Vagina (tissue), 2 donors: ENCODE results near the gene DCBLD2.

ENCODE experiments used
- POLR2A ChIP-seq, 2 donors: fragments of 450-650 bp; IDR thresholded peaks; one replicate each; pipeline ENCODE4 v1.6.1; 2017; ENCODE audit warnings: antibody characterized with exemption in 2 of 2, mild to moderate bottlenecking in 2 of 2, moderate library complexity in 2 of 2
- POLR2AphosphoS5 ChIP-seq, 2 donors: sonication (generic); formaldehyde crosslinking; IDR thresholded peaks; one replicate each; pipeline ENCODE4 v1.9.0; 2017; ENCODE audit warnings: antibody characterized with exemption in 2 of 2, mild to moderate bottlenecking in 2 of 2, low read depth in 1 of 2; ENCODE audit not compliant: insufficient read depth in 1 of 2
- TF ChIP-seq, protein P1 (sequence below), 3 experiments: fragments of 450-650 bp in 2 of 3; fragments of 200-600 bp in 1 of 3; sonication (generic) in 1 of 3; IDR thresholded peaks; one replicate each; pipeline ENCODE4 v1.5.1; 2017 to 2019; ENCODE audit warnings: antibody characterized with exemption in 3 of 3, mild to moderate bottlenecking in 2 of 3, moderate library complexity in 2 of 3

DNA sequence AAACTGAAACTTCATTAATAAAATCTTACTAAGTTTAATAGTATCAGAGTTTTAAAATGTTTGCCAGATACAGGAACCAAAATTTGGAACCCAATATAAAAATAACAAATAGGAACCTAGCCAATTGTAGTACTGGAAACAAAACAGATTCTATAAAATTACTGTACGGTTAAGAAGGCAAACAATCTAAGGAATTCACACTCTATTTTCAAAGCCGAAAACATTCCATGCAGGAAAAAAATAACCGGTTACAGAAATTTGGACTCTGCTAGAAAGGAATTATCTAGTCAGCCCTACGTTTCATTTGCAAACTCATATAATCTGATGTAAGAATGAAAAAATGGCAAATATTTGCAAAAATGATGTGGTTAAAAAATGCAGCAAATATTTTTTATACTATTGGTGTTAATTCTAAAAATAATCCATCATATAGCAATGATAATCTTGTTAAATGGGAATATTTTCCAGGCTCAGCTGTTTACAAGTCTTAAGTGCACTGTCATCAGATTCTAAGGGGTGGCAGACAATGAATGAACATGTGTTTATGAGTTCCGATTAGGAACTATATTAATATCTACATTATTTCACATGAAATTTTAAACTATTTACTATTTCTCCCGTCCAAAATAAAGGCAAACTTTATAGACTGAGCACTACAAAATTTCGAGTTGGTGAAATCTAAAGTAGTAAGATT is 58.1 kb downstream of the DCBLD2 start:
- TF ChIP-seq, protein P1, sequence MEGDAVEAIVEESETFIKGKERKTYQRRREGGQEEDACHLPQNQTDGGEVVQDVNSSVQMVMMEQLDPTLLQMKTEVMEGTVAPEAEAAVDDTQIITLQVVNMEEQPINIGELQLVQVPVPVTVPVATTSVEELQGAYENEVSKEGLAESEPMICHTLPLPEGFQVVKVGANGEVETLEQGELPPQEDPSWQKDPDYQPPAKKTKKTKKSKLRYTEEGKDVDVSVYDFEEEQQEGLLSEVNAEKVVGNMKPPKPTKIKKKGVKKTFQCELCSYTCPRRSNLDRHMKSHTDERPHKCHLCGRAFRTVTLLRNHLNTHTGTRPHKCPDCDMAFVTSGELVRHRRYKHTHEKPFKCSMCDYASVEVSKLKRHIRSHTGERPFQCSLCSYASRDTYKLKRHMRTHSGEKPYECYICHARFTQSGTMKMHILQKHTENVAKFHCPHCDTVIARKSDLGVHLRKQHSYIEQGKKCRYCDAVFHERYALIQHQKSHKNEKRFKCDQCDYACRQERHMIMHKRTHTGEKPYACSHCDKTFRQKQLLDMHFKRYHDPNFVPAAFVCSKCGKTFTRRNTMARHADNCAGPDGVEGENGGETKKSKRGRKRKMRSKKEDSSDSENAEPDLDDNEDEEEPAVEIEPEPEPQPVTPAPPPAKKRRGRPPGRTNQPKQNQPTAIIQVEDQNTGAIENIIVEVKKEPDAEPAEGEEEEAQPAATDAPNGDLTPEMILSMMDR (IDR thresholded peaks at IDR 0.05) = no peak
- TF ChIP-seq POLR2A (IDR thresholded peaks at IDR 0.05) = no peak
- TF ChIP-seq POLR2AphosphoS5 (IDR thresholded peaks at IDR 0.05; ENCODE audit: insufficient read depth in 1 of 2, low read depth in 1 of 2) = no peak
